SK-N-SH (cell line): Measurements from ENCODE around the gene MANF. TPM values are rescaled to one million over a fixed set of nuclear protein-coding genes. Genes with fewer than 3 reads are reported as not detected.

Experiments
- CTCF ChIA-PET: fragments of 300-600, 350-600 bp; formaldehyde crosslinking; extraction: SDS; loops from one replicate; lab custom pipeline; 2021; lab: Yijun Ruan, JAX
- POLR2A ChIA-PET: fragments of 350-600 bp; sonication (Branson Sonifier 250); formaldehyde crosslinking; extraction: SDS; loops from one replicate; lab custom pipeline; 2020; ENCODE audit warnings: antibody characterized with exemption, inconsistent platforms; lab: Yijun Ruan, JAX
- DNase-seq: peaks from one replicate; pipeline ENCODE4 v3.0.0; 2012
- H2AFZ ChIP-seq: fragments of 200-600 bp; sonication (generic); 2 replicates; pipeline ENCODE4 v1.8.1; 2016; ENCODE audit warnings: antibody characterized with exemption, mild to moderate bottlenecking, low read depth
- H3F3A ChIP-seq: fragments of 200-600 bp; sonication (generic); replicated peaks from 2 replicates; pipeline ENCODE3; 2016; ENCODE audit warnings: antibody characterized with exemption, mild to moderate bottlenecking; ENCODE audit not compliant: insufficient read depth
- H3K27ac ChIP-seq, 2 experiments: fragments of 200-500 bp in 1 of 2; fragments of 200-600 bp in 1 of 2; sonication (Bioruptor generic) in 1 of 2; sonication (generic), shearing (Covaris generic) in 1 of 2; 2 replicates each; pipeline versions ENCODE4 v1.5.1 to v1.6.1; 2014 to 2016; ENCODE audit warnings: low read depth in 2 of 2, inconsistent platforms in 1 of 2, low read length in 1 of 2, mild to moderate bottlenecking in 1 of 2, mixed read lengths in 1 of 2
- H3K27me3 ChIP-seq: fragments of 200-600 bp; sonication (generic), shearing (Covaris generic); 2 replicates; pipeline ENCODE4 v1.6.1; 2016; ENCODE audit warnings: mixed run types; ENCODE audit not compliant: insufficient read depth
- H3K36me3 ChIP-seq, 2 experiments: fragments of 200-500 bp in 1 of 2; fragments of 200-600 bp in 1 of 2; sonication (Bioruptor generic) in 1 of 2; sonication (generic) in 1 of 2; replicated peaks in 1 of 2; 2 replicates each; pipeline versions ENCODE3 to v1.5.1; 2014 to 2016; ENCODE audit warnings: low read length in 1 of 2, mild to moderate bottlenecking in 1 of 2; ENCODE audit not compliant: insufficient read depth in 2 of 2, control insufficient read depth in 1 of 2
- H3K4me1 ChIP-seq, 2 experiments: fragments of 200-500 bp in 1 of 2; fragments of 200-600 bp in 1 of 2; sonication (Bioruptor generic) in 1 of 2; sonication (generic), shearing (Covaris generic) in 1 of 2; 2 replicates each; pipeline versions ENCODE4 v1.5.1 to v1.6.1; 2014 to 2016; ENCODE audit warnings: low read depth in 1 of 2, low read length in 1 of 2, mixed run types in 1 of 2; ENCODE audit not compliant: insufficient read depth in 2 of 2, control insufficient read depth in 1 of 2
- H3K4me2 ChIP-seq: fragments of 200-600 bp; sonication (generic), shearing (Covaris generic); 2 replicates; pipeline ENCODE4 v1.6.1; 2017; ENCODE audit warnings: mixed run types
- H3K4me3 ChIP-seq, 2 experiments: fragments of 200-500 bp in 1 of 2; fragments of 200-600 bp in 1 of 2; sonication (Bioruptor generic) in 1 of 2; sonication (generic), shearing (Covaris generic) in 1 of 2; 2 replicates each; pipeline versions ENCODE4 v1.5.1 to v1.8.1; 2014 to 2016; ENCODE audit warnings: low read depth in 2 of 2, inconsistent platforms in 1 of 2, low read length in 1 of 2, mild to moderate bottlenecking in 1 of 2, mixed read lengths in 1 of 2, moderate library complexity in 1 of 2
- H3K79me2 ChIP-seq: fragments of 200-600 bp; sonication (generic); 2 replicates; pipeline ENCODE4 v1.8.1; 2017; ENCODE audit warnings: mild to moderate bottlenecking; ENCODE audit not compliant: insufficient read depth
- H3K9ac ChIP-seq: fragments of 200-600 bp; sonication (generic); 2 replicates; pipeline ENCODE4 v1.6.1; 2017; ENCODE audit warnings: mixed run types
- H3K9me2 ChIP-seq: fragments of 200-600 bp; sonication (generic); 2 replicates; pipeline ENCODE4 v1.6.1; 2017; ENCODE audit warnings: mixed run types
- H3K9me3 ChIP-seq: fragments of 200-600 bp; sonication (generic); 2 replicates; pipeline ENCODE4 v1.6.1; 2017; ENCODE audit warnings: mixed run types, mild to moderate bottlenecking, moderate library complexity
- H4K20me1 ChIP-seq: fragments of 200-600 bp; sonication (generic); 2 replicates; pipeline ENCODE4 v1.6.1; 2017; ENCODE audit warnings: mild to moderate bottlenecking, mixed run types; ENCODE audit not compliant: insufficient read depth
- ELF1 ChIP-seq: IDR thresholded peaks from 2 replicates; pipeline ENCODE4 v1.4.0; 2012
- EZH2phosphoT487 ChIP-seq: fragments of 200-600 bp; sonication (generic); IDR thresholded peaks from 2 replicates; pipeline ENCODE4 v1.6.1; 2017; ENCODE audit warnings: low read depth, mixed run types, mild to moderate bottlenecking, antibody characterized with exemption, moderate library complexity, borderline replicate concordance
- FOXJ3 ChIP-seq: sonication (generic); formaldehyde crosslinking; IDR thresholded peaks from 2 replicates; pipeline ENCODE4 v1.5.1; 2020; ENCODE audit warnings: mild to moderate bottlenecking, missing genetic modification reagents
- FOXM1 ChIP-seq: IDR thresholded peaks from 2 replicates; pipeline ENCODE4 v1.4.0; 2012; ENCODE audit warnings: low read depth, mild to moderate bottlenecking
- GABPA ChIP-seq: IDR thresholded peaks from 2 replicates; pipeline ENCODE4 v1.4.0; 2012; ENCODE audit warnings: low read depth, mild to moderate bottlenecking
- MEF2A ChIP-seq: IDR thresholded peaks from 2 replicates; pipeline ENCODE4 v1.4.0; 2012; ENCODE audit warnings: low read depth, borderline replicate concordance
- MXI1 ChIP-seq: IDR thresholded peaks from 2 replicates; pipeline ENCODE4 v1.6.1; 2012; ENCODE audit warnings: mild to moderate bottlenecking, low read depth, low read length, improper control_type of control experiment
- NFIC ChIP-seq: IDR thresholded peaks from 2 replicates; pipeline ENCODE4 v1.4.0; 2012; ENCODE audit warnings: borderline replicate concordance
- NRF1 ChIP-seq: IDR thresholded peaks from 2 replicates; pipeline ENCODE4 v1.6.1; 2012; ENCODE audit warnings: low read depth, mild to moderate bottlenecking, low read length
- POLR2AphosphoS5 ChIP-seq: IDR thresholded peaks from 2 replicates; pipeline ENCODE4 v1.6.1; 2012; ENCODE audit warnings: low read depth, low read length
- RXRA ChIP-seq: IDR thresholded peaks from 2 replicates; pipeline ENCODE4 v1.4.0; 2012; ENCODE audit warnings: low read depth, mild to moderate bottlenecking, borderline replicate concordance
- SIN3A ChIP-seq: IDR thresholded peaks from 2 replicates; pipeline ENCODE4 v1.6.1; 2012; ENCODE audit warnings: low read depth, mild to moderate bottlenecking, low read length, moderate library complexity, borderline replicate concordance
- TAF1 ChIP-seq: IDR thresholded peaks from 2 replicates; pipeline ENCODE4 v1.6.1; 2012; ENCODE audit warnings: low read depth, mild to moderate bottlenecking, low read length, moderate library complexity, borderline replicate concordance
- TCF12 ChIP-seq: IDR thresholded peaks from 2 replicates; pipeline ENCODE4 v1.4.0; 2012
- TEAD4 ChIP-seq: IDR thresholded peaks from 2 replicates; pipeline ENCODE4 v1.4.0; 2012; ENCODE audit warnings: mild to moderate bottlenecking, borderline replicate concordance; ENCODE audit not compliant: insufficient read depth
- YY1 ChIP-seq: IDR thresholded peaks from 2 replicates; pipeline ENCODE4 v1.4.0; 2012; ENCODE audit warnings: low read depth, mild to moderate bottlenecking
- WGBS: methylation state at CpG from one replicate; pipeline ENCODE4 v1.1.6; 2017; ENCODE audit warnings: low lambda C conversion rate; 5-methylcytosine and 5-hydroxymethylcytosine counted together
- polyA plus RNA-seq, 3 experiments: library from polyadenylated mRNA; depleted of rRNA; stranded (reverse); fragments of >200 nt; gene quantifications; 2 replicates each; pipeline ENCODE4 v1.2.3, GENCODE V29; 2012
- TF ChIP-seq, protein P1 (sequence below): fragments of 150-350 bp; IDR thresholded peaks from 2 replicates; pipeline ENCODE4 v1.6.1; 2017; ENCODE audit warnings: antibody characterized with exemption, low read length, low read depth, borderline replicate concordance
- TF ChIP-seq, protein P2 (sequence below): fragments of 150-350 bp; IDR thresholded peaks from 2 replicates; pipeline ENCODE4 v1.6.1; 2016; ENCODE audit warnings: mild to moderate bottlenecking, low read depth, low read length
- TF ChIP-seq, protein P3 (sequence below): IDR thresholded peaks from 2 replicates; pipeline ENCODE4 v1.6.1; 2012; ENCODE audit warnings: mild to moderate bottlenecking, low read depth, low read length, moderate library complexity

MANF gene
- polyA plus RNA-seq, 1 of the 3 experiments (the other 2 are of a cell fraction) = 121 TPM

DNA sequence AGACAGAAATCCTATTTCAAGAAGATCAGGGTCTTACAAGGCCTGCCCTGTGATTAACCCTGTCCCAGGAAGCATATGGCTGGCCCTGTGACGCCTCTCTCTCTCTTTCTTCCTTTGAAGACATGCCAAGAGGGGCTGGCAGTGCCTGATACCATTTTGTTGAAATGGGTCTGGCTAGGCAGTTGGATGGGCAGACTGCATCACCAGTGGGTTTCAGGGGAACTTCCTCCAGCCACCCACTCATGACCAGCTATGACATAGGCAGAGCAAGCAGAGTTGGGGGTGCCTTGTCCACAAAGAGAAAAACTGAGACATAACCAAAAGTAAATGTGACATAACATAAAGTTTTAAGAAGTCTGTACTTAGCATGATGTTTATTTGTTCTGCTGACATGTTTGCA is 31.4 kb upstream of the MANF start:
- no peak for DNase-seq
- ChIA-PET CTCF (no interaction called here), POLR2A (no interaction called here)
- no peaks in the 10 kb centered on the region for H3K36me3 ChIP-seq
- H3F3A ChIP-seq = no peaks in the 10 kb centered on the region
- H3K4me1 ChIP-seq = no peaks in the 10 kb centered on the region
- no peaks in the 10 kb centered on the region for H4K20me1 ChIP-seq
- no peak overlapping the region for H3K4me3 ChIP-seq
- no peaks in the 10 kb centered on the region for H3K9me3 ChIP-seq
- TF ChIP-seq POLR2AphosphoS5 (no peak), YY1 (no peak), NFIC (no peak), TEAD4 (no peak), GABPA (no peak), MEF2A (no peak), ELF1 (no peak), EZH2phosphoT487 (no peak), TCF12 (no peak)
- TF ChIP-seq, protein P1, sequence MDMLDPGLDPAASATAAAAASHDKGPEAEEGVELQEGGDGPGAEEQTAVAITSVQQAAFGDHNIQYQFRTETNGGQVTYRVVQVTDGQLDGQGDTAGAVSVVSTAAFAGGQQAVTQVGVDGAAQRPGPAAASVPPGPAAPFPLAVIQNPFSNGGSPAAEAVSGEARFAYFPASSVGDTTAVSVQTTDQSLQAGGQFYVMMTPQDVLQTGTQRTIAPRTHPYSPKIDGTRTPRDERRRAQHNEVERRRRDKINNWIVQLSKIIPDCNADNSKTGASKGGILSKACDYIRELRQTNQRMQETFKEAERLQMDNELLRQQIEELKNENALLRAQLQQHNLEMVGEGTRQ = no peak
- H3K9me2 ChIP-seq = no peaks in the 10 kb centered on the region
- no peak overlapping the region for H3K27ac ChIP-seq
- no peaks in the 10 kb centered on the region for H3K79me2 ChIP-seq
- WGBS = 22% methylated on average over 1 of the region's 1 CpG
- no peak overlapping the region for H2AFZ ChIP-seq
- H3K27me3 ChIP-seq = no peaks in the 10 kb centered on the region; the same call in 1 of the 2 replicates
- H3K9ac ChIP-seq = no peak overlapping the region
- H3K4me2 ChIP-seq = no peak overlapping the region

DNA sequence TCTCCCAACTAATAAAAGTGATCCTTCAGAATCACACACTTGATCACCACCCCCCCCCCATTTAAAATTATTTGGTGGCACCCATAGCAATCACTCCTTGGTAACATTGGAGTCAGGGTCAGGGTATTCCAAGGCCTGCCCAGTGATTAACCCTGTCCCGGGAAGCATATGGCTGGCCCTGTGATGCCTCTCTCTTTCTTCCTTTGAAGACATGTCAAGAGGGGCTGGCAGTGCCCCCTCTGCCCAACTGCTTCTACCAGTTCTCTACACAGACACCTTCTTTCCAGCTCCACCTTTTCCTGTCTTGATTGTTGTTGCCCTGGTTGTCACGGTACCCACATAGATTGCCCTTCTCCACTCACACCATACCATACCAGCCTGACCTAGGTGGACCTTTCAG is 30.9 kb upstream of the MANF start:
- Histone ChIP-seq H3K79me2 (no peaks in the 10 kb centered on the region), H2AFZ (no peak overlapping the region), H3K36me3 (no peaks in the 10 kb centered on the region), H4K20me1 (no peaks in the 10 kb centered on the region), H3K4me1 (no peaks in the 10 kb centered on the region), H3K9ac (no peak overlapping the region), H3K4me3 (no peak overlapping the region), H3K9me3 (no peaks in the 10 kb centered on the region), H3K27ac (no peak overlapping the region), H3K9me2 (no peaks in the 10 kb centered on the region), H3F3A (no peaks in the 10 kb centered on the region), H3K27me3 (no peaks in the 10 kb centered on the region; the same call in 1 of the 2 replicates), H3K4me2 (no peak overlapping the region)
- ChIA-PET POLR2A (no interaction called here), CTCF (no interaction called here)
- no peak for DNase-seq
- 69% methylated on average over 2 of the region's 2 CpGs for WGBS
- TF ChIP-seq SIN3A (no peak), NFIC (no peak), TAF1 (no peak), MEF2A (no peak), MXI1 (no peak), NRF1 (no peak), FOXM1 (no peak), FOXJ3 (CRISPR knock-in tag) (no peak), TEAD4 (no peak), RXRA (no peak), GABPA (no peak)
- TF ChIP-seq, protein P2, sequence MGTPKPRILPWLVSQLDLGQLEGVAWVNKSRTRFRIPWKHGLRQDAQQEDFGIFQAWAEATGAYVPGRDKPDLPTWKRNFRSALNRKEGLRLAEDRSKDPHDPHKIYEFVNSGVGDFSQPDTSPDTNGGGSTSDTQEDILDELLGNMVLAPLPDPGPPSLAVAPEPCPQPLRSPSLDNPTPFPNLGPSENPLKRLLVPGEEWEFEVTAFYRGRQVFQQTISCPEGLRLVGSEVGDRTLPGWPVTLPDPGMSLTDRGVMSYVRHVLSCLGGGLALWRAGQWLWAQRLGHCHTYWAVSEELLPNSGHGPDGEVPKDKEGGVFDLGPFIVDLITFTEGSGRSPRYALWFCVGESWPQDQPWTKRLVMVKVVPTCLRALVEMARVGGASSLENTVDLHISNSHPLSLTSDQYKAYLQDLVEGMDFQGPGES = no peak
- TF ChIP-seq, protein P3, sequence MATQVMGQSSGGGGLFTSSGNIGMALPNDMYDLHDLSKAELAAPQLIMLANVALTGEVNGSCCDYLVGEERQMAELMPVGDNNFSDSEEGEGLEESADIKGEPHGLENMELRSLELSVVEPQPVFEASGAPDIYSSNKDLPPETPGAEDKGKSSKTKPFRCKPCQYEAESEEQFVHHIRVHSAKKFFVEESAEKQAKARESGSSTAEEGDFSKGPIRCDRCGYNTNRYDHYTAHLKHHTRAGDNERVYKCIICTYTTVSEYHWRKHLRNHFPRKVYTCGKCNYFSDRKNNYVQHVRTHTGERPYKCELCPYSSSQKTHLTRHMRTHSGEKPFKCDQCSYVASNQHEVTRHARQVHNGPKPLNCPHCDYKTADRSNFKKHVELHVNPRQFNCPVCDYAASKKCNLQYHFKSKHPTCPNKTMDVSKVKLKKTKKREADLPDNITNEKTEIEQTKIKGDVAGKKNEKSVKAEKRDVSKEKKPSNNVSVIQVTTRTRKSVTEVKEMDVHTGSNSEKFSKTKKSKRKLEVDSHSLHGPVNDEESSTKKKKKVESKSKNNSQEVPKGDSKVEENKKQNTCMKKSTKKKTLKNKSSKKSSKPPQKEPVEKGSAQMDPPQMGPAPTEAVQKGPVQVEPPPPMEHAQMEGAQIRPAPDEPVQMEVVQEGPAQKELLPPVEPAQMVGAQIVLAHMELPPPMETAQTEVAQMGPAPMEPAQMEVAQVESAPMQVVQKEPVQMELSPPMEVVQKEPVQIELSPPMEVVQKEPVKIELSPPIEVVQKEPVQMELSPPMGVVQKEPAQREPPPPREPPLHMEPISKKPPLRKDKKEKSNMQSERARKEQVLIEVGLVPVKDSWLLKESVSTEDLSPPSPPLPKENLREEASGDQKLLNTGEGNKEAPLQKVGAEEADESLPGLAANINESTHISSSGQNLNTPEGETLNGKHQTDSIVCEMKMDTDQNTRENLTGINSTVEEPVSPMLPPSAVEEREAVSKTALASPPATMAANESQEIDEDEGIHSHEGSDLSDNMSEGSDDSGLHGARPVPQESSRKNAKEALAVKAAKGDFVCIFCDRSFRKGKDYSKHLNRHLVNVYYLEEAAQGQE = no peak
